OCI-LY1 (cell line): ENCODE data around the gene PAFAH1B1.
"Not testable (repeated sequence)": the region's sequence is repeated elsewhere in the genome, so short reads cannot be mapped to it uniquely, and the experiment has no call there.

Experiments used
- H2AFZ ChIP-seq: fragments of 200-600 bp; sonication (generic), shearing (Covaris generic); 2 replicates; pipeline ENCODE4 v1.6.0; 2014; ENCODE audit warnings: antibody characterized with exemption, mild to moderate bottlenecking, low read length
- H3F3A ChIP-seq: fragments of 200-600 bp; sonication (generic), shearing (Covaris generic); 2 replicates; pipeline ENCODE4 v1.6.0; 2014; ENCODE audit warnings: mild to moderate bottlenecking, antibody characterized with exemption, low read length, moderate library complexity; ENCODE audit not compliant: insufficient read depth
- H3K27ac ChIP-seq: fragments of 200-600 bp; sonication (generic); 2 replicates; pipeline ENCODE4 v1.5.1; 2014; ENCODE audit warnings: low read length, mixed run types, mild to moderate bottlenecking, low read depth; ENCODE audit not compliant: poor library complexity, severe bottlenecking
- H3K27me3 ChIP-seq: fragments of 200-600 bp; sonication (generic); 2 replicates; pipeline ENCODE4 v1.6.0; 2014; ENCODE audit warnings: antibody characterized with exemption, mild to moderate bottlenecking, low read length, moderate library complexity; ENCODE audit not compliant: insufficient read depth
- H3K36me3 ChIP-seq: fragments of 200-600 bp; sonication (generic); 2 replicates; pipeline ENCODE4 v1.6.1; 2014; ENCODE audit warnings: mild to moderate bottlenecking, antibody characterized with exemption, low read length, moderate library complexity, mixed read lengths; ENCODE audit not compliant: insufficient read depth
- H3K4me1 ChIP-seq: fragments of 200-600 bp; sonication (generic); 2 replicates; pipeline ENCODE4 v1.5.1; 2014; ENCODE audit warnings: mild to moderate bottlenecking, low read length, moderate library complexity; ENCODE audit not compliant: insufficient read depth, severe bottlenecking
- H3K4me2 ChIP-seq: fragments of 200-600 bp; sonication (generic), shearing (Covaris generic); 2 replicates; pipeline ENCODE4 v1.6.1; 2014; ENCODE audit warnings: low read length
- H3K4me3 ChIP-seq: fragments of 200-600 bp; sonication (generic); 2 replicates; pipeline ENCODE4 v1.5.1; 2014; ENCODE audit warnings: low read length, low read depth, mild to moderate bottlenecking, mixed read lengths; ENCODE audit not compliant: poor library complexity, severe bottlenecking
- H3K79me2 ChIP-seq: fragments of 200-600 bp; shearing (Covaris generic); 2 replicates; pipeline ENCODE4 v1.6.1; 2016; ENCODE audit warnings: mixed run types, low read length, mixed read lengths; ENCODE audit not compliant: insufficient read depth
- H3K9ac ChIP-seq: fragments of 200-600 bp; sonication (generic), shearing (Covaris generic); 2 replicates; pipeline ENCODE4 v1.6.1; 2014; ENCODE audit warnings: mild to moderate bottlenecking, low read length, mixed read lengths
- H3K9me2 ChIP-seq: fragments of 200-600 bp; sonication (generic), shearing (Covaris generic); 2 replicates; pipeline ENCODE4 v1.6.1; 2014; ENCODE audit warnings: low read depth, mild to moderate bottlenecking, low read length, mixed read lengths
- H3K9me3 ChIP-seq: fragments of 200-600 bp; shearing (Covaris generic); 2 replicates; pipeline ENCODE4 v1.6.1; 2014; ENCODE audit warnings: low read length, mixed read lengths
- H4K20me1 ChIP-seq: fragments of 200-600 bp; sonication (generic), shearing (Covaris generic); 2 replicates; pipeline ENCODE4 v1.6.0; 2016; ENCODE audit warnings: mild to moderate bottlenecking, low read length; ENCODE audit not compliant: insufficient read depth
- CTCF ChIP-seq: fragments of 200-600 bp; sonication (generic), shearing (Covaris generic); IDR thresholded peaks from 2 replicates; pipeline ENCODE4 v1.5.1; 2017; ENCODE audit warnings: mild to moderate bottlenecking, antibody characterized with exemption, low read length, moderate library complexity, mixed read lengths
- EZH2 ChIP-seq: fragments of 200-600 bp; sonication (generic), shearing (Covaris generic); IDR thresholded peaks from 2 replicates; pipeline ENCODE4 v1.8.0; 2017; ENCODE audit warnings: borderline replicate concordance, mixed run types, mild to moderate bottlenecking, antibody characterized with exemption, low read length, moderate library complexity, mixed read lengths

Gene PAFAH1B1

GRCh38 chr17:2695243-2695960 is 101.9 kb downstream of the PAFAH1B1 start:
- Histone ChIP-seq H3K27me3 (no peaks in the 10 kb centered on the region), H2AFZ (no peak overlapping the region), H3F3A (no peaks in the 10 kb centered on the region), H3K27ac (no peak overlapping the region), H3K4me2 (no peak overlapping the region), H3K9me3 (no peaks in the 10 kb centered on the region), H3K9ac (no peak overlapping the region), H4K20me1 (no peaks in the 10 kb centered on the region), H3K9me2 (no peaks in the 10 kb centered on the region), H3K36me3 (peaks cover 89% of the 10 kb centered on the region), H3K4me3 (no peak overlapping the region), H3K4me1 (peaks cover 8% of the 10 kb centered on the region), H3K79me2 (no peaks in the 10 kb centered on the region)
- no peak for TF ChIP-seq EZH2
- TF ChIP-seq CTCF, result no peak

- no peak overlapping the region for H2AFZ ChIP-seq
- H3K9me3 ChIP-seq, result no peaks in the 10 kb centered on the region
- TF ChIP-seq EZH2, result no peak
- TF ChIP-seq CTCF, result no peak
- no peaks in the 10 kb centered on the region for H4K20me1 ChIP-seq
- H3K4me3 ChIP-seq, result no peak overlapping the region
- H3K9ac ChIP-seq, result no peak overlapping the region
- no peak overlapping the region for H3K27ac ChIP-seq
- H3K79me2 ChIP-seq, result no peaks in the 10 kb centered on the region
- peaks cover 89% of the 10 kb centered on the region for H3K36me3 ChIP-seq
- H3K4me2 ChIP-seq, result no peak overlapping the region
- peaks cover under 1% of the 10 kb centered on the region for H3K4me1 ChIP-seq
- H3K27me3 ChIP-seq, result no peaks in the 10 kb centered on the region
- no peaks in the 10 kb centered on the region for H3K9me2 ChIP-seq
- no peaks in the 10 kb centered on the region for H3F3A ChIP-seq
Measured at GRCh38 chr17:2695961-2696760, 102.7 kb downstream of the PAFAH1B1 start.

GRCh38 chr17:2697611-2698162 is 104.2 kb downstream of the PAFAH1B1 start:
- Histone ChIP-seq H3K9me3 (no peaks in the 10 kb centered on the region), H3K79me2 (no peaks in the 10 kb centered on the region), H3K27ac (no peak overlapping the region), H3K9ac (no peak overlapping the region), H3K9me2 (no peaks in the 10 kb centered on the region), H3K4me3 (no peak overlapping the region), H3K4me2 (no peak overlapping the region), H3K27me3 (no peaks in the 10 kb centered on the region), H4K20me1 (no peaks in the 10 kb centered on the region), H3K4me1 (no peaks in the 10 kb centered on the region), H3K36me3 (peaks cover 90% of the 10 kb centered on the region), H2AFZ (no peak overlapping the region), H3F3A (no peaks in the 10 kb centered on the region)
- no peak for TF ChIP-seq EZH2
- no peak for TF ChIP-seq CTCF

- H3F3A ChIP-seq, H3K79me2 ChIP-seq, H3K4me1 ChIP-seq, H3K4me3 ChIP-seq, H3K27me3 ChIP-seq, H3K9me2 ChIP-seq, H3K9ac ChIP-seq, H3K9me3 ChIP-seq, H2AFZ ChIP-seq, H3K27ac ChIP-seq, H3K4me2 ChIP-seq, H4K20me1 ChIP-seq: not testable (repeated sequence)
- H3K36me3 ChIP-seq, result peaks cover 91% of the 10 kb centered on the region
Measured at GRCh38 chr17:2699216-2699805, 105.9 kb downstream of the PAFAH1B1 start.
